ENCODE measurements around the gene GMNC. TPM values are rescaled to one million over a fixed set of nuclear protein-coding genes. Genes with fewer than 3 reads are reported as not detected.

The GMNC gene
- total RNA-seq, 1 donor from 2014 or later: not detected

GRCh38 chr3:190849607-190850006 lies 12.9 kb downstream of the GMNC start:
- DNase-seq (ENCODE audit: low spot score): no peak

- no peak for DNase-seq (ENCODE audit: low spot score)
Measured at GRCh38 chr3:190848870-190849269, 13.6 kb downstream of the GMNC start.

- no peak for DNase-seq (ENCODE audit: low spot score)
Measured at GRCh38 chr3:190847436-190847835, 15.1 kb downstream of the GMNC start.

GRCh38 chr3:190840146-190840545 lies 22.3 kb downstream of the GMNC start:
- DNase-seq (ENCODE audit: low spot score): no peak

- no peak for DNase-seq (ENCODE audit: low spot score)
Measured at GRCh38 chr3:190831225-190831624, 31.3 kb downstream of the GMNC start.

GRCh38 chr3:190830031-190830430 lies 32.5 kb downstream of the GMNC start:
- no peak for DNase-seq (ENCODE audit: low spot score)

GRCh38 chr3:190826018-190826417 lies 36.5 kb downstream of the GMNC start:
- no peak for DNase-seq (ENCODE audit: low spot score)

- no peak for DNase-seq (ENCODE audit: low spot score)
Measured at GRCh38 chr3:190825386-190826016, 37.0 kb downstream of the GMNC start.

GRCh38 chr3:190811775-190812480 lies 50.6 kb downstream of the GMNC start:
- no peak for DNase-seq (ENCODE audit: low spot score)

GRCh38 chr3:190810957-190811356 lies 51.5 kb downstream of the GMNC start:
- no peak for DNase-seq (ENCODE audit: low spot score)

- no peak for DNase-seq (ENCODE audit: low spot score)
Measured at GRCh38 chr3:190809351-190809750, 53.1 kb downstream of the GMNC start.

GRCh38 chr3:190807719-190808375 lies 54.6 kb downstream of the GMNC start:
- DNase-seq (ENCODE audit: low spot score): no peak
